ENCODE results near the gene TNFRSF19.

GRCh38 chr13:23632741-23633140 lies 62.5 kb downstream of the TNFRSF19 start:
- TF ChIP-seq POLR2A (IDR thresholded peaks at IDR 0.05): no peak
- no peak for TF ChIP-seq CTCF (IDR thresholded peaks at IDR 0.05)
- TF ChIP-seq POLR2AphosphoS5 (IDR thresholded peaks at IDR 0.05): no peak
